ENCODE data around the gene DENND2C.

The DENND2C gene

GRCh38 chr1:114671939-114672275 is 2.1 kb upstream of the DENND2C start:
- DNase-seq: no peak

- peak in 1 of 2 donors; percentile 11 for DNase-seq
Observed at GRCh38 chr1:114671011-114671938, 1.4 kb upstream of the DENND2C start.

- DNase-seq: peak; percentile 87 to 93
Observed at GRCh38 chr1:114670083-114671010, 498 bp upstream of the DENND2C start.

GRCh38 chr1:114668784-114669561 is 876 bp downstream of the DENND2C start:
- no peak for DNase-seq

GRCh38 chr1:114668373-114668772 is 1.5 kb downstream of the DENND2C start:
- no peak for DNase-seq

- no peak for DNase-seq
Observed at GRCh38 chr1:114666954-114667353, 2.9 kb downstream of the DENND2C start.

- DNase-seq: no peak
Observed at GRCh38 chr1:114660238-114660637, 9.6 kb downstream of the DENND2C start.

- no peak for DNase-seq
Observed at GRCh38 chr1:114651893-114652292, 18.0 kb downstream of the DENND2C start.

GRCh38 chr1:114648503-114648902 is 21.3 kb downstream of the DENND2C start:
- no peak for DNase-seq

- no peak for DNase-seq
Observed at GRCh38 chr1:114641377-114641776, 28.5 kb downstream of the DENND2C start.

GRCh38 chr1:114638910-114639309 is 30.9 kb downstream of the DENND2C start:
- DNase-seq: no peak

GRCh38 chr1:114632427-114632826 is 37.4 kb downstream of the DENND2C start:
- no peak for DNase-seq

- no peak for DNase-seq
Observed at GRCh38 chr1:114627107-114627506, 42.7 kb downstream of the DENND2C start.

GRCh38 chr1:114623364-114623763 is 46.5 kb downstream of the DENND2C start:
- no peak for DNase-seq

- DNase-seq: no peak
Observed at GRCh38 chr1:114620419-114620818, 49.4 kb downstream of the DENND2C start.

GRCh38 chr1:114618606-114619005 is 51.2 kb downstream of the DENND2C start:
- DNase-seq: no peak

- no peak for DNase-seq
Observed at GRCh38 chr1:114610546-114611245, 59.2 kb downstream of the DENND2C start.

- DNase-seq: no peak
Observed at GRCh38 chr1:114609826-114610225, 60.0 kb downstream of the DENND2C start.

- no peak for DNase-seq
Observed at GRCh38 chr1:114609026-114609425, 60.8 kb downstream of the DENND2C start.

- no peak for DNase-seq
Observed at GRCh38 chr1:114607223-114607622, 62.6 kb downstream of the DENND2C start.

- no peak for DNase-seq
Observed at GRCh38 chr1:114597949-114598348, 71.9 kb downstream of the DENND2C start.

GRCh38 chr1:114595602-114596001 is 74.2 kb downstream of the DENND2C start:
- no peak for DNase-seq
